Suppressor macrophage treated with lipopolysaccharide for 1 hour (primary cell): ENCODE results near the gene DOCK4.

Source experiments
- DNase-seq, 3 donors: peaks; one replicate each; pipeline ENCODE4 v3.0.0-alpha.2; 2020 to 2022

Gene DOCK4

DNA sequence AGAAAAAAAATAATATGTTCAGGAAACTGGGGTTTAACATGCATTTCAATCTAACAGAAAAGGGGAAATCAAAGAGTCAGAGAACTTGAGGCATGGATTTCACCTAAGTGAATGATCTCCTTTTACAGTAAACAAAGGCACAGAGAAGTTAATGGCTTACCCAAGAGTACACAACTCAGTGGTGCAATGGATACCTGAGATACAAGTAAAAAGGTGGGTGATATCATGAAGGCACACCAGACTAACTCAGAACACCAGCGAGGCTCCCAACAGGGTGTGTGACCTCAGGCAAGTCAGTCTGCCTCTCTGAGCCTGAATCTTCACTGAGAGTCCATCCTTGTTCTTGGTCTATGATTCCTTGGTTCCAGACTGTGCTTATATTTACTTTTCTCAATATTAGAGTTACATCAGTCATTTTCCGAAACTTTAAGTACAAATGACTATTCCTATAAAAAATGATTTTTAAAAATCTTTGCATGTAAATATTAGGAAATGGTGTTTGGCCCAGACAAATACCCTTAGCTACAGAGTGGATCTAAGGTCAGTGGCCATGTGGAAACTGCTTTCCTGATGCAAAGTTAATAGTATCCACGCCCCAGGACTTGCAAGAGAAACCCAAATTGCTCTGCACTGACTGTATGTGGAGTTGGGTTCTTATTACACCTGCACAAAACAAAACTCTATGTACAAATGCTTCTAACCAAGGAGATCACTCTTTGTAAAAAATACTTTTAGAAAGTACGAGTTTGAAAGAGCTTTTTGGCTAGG, 361.1 kb downstream of the DOCK4 start:
- DNase-seq, result no peak

DNA sequence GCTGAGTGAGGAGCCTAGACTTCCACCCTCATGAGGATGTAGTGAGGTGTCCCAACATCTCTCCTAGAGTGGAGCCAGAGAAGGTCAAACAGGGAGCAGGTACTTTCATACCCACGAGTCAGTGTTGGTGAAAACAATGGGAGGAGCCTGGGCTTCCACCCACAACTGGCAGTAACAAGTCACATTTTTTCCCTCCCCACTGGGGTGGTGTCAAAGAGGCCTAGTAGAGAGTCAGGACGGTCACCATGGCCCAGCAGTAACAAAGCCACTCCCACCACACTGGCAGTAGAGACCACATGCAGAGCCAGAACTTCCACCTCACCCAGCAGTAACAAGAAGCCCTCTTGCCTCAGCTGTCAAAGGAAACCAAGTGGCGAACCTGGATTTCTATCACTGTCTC, 363.7 kb downstream of the DOCK4 start:
- peak in 1 of 3 donors; percentile 4 for DNase-seq

DNA sequence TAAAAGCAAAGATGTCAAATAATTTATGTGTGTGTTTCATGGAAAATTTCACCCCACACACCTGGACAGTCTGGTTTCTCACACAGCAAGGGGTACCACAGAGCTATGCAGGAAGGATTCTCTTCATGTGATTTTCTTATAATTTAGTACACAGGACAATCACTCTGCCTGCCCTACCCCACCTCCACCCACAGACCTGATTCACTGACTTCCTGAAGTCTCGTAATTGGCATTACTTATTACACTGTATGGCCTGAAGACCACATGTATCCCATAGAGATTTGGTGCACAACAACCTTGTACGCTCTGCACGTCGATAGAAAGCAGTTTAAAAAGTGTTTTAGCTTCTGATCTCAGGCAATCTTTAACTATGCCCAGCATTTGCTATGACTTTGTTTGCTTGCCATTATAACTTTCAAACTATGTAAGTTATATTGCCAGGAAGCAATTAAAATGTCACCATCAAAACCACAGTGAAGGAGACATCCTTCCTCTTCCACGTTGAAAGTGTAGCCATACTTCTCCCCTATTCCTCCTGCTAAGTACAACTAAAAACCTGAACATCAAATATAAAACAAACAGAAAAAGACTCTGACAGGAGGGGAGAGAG, 364.5 kb downstream of the DOCK4 start:
- peak; percentile 7 to 24 (median 16) for DNase-seq

DNA sequence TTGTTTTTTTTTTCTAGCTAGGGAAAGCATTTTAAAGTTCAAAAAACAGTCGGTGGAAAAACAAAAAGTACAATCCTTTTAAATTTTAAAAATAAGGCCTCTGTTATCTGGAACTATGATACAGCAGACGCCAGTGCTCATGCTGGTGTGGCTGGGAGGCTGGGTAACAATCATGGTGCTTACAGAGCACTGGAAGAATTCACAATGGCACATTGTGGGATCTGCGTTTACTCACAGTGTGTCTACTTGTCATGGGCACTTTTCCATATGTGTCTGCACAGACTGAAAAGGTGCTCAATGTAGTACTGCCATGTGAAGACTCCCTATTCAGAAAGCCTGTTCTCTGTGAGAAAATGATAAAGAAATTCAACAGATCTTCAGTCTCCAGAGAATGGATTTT, 365.7 kb downstream of the DOCK4 start:
- no peak for DNase-seq

DNA sequence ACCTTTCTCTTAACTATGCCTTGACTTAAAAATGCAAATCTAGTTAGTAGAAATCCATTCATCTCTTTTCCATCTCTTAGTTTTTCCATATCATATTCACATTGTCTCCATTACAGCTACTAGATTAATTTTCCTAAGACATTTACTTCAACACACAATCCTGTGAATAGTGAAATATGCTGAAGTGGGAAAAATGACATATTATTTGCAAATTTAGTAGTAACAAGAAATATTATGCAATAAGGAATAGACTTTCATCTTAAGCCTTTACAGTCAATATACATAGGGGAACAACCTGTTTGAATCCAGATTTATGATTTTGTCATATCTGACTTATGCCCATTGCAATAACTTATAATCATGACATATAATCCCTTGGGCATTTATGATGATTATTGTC, 366.9 kb downstream of the DOCK4 start:
- DNase-seq, result no peak

DNA sequence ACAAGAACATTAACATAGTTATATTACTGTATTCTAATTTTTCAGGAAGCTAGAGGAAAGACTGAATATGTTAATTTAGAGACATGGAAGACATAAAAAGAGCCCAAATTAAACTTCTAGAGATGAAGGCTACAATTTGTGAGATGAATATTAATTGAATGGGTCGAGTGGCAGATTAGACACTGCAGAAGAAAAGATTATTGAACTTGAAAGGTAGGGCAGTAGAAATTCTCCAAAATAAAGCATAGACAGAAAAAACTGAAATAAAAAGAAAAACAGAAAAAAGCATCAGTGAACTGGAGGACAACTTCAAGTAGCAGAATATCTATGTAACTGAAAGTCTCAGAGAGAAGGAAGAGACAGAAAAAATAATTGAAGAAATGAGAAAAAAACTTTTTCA, 369.6 kb downstream of the DOCK4 start:
- DNase-seq, result no peak

DNA sequence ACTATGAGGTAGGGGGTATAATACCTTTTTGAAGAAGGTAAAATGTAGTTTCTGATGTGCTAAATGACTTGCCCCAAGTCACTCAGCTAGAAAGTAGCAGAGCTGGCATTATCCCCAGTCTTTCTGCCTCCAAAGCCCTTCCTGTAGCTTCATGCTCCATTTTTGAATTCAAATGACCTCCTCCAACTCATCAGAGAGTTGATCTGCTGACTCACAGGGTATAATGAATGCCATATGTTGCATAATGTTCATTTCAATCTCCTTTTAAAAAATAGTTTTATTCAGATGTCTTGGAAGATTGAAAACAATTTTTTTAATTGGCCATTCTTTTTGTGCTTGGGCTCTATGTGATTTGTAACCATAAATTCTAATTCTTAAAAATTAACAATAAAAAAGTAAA, 371.1 kb downstream of the DOCK4 start:
- no peak for DNase-seq

DNA sequence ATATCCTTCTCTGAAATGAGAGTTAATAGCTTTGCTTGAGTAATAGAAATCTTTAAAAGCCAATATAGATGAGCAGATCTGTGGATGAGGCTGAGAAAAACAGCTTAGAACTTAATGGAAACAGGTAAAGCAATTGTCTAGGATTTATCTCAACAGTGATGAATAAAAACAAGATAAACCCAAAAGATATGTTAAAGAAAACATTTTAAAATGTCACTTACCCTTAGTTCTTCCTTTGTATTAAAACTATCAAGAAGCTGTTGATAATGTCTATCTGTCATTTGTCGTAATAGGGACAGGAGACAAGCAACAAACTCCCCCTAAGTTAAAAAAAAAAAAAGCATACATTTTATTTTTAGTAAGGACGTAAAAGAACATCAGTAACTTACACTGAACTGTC, 371.8 kb downstream of the DOCK4 start:
- no peak for DNase-seq

DNA sequence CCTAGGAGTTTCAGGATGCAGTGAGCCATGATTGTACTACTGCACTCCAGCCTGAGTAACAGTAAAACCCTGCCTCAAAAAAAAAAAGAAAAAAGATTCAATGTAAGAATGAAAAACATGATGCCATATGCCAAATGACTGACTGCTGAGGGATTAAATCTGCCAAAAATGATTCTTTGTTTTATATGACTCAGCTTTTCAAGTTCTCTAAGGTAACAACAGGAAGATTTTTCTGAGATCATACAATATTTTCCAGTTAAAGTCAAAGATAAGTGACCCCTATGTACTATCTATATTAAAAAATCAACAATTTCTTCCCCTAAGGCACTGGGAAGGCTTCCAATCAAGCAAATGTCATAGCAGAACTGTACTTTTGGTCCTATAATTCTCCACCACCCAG, 372.7 kb downstream of the DOCK4 start:
- no peak for DNase-seq

DNA sequence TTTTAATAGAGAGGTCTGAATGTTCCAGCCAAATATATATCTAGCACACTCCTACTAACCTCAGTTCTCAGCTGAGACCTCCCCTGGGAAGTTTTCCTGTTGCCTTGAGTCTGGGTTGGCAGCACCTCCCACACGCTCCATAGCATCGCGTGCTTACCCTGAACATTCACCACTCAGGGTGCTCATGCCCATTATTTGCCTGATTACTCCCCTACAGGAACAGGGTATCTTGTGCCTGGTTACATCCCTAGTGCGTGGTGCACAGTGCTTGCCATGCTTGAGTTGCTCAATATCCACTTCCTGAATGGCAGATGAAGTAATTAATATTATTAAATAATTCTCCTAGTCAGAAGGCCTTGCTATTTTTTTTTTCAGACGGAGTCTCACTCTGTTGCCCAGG, 374.0 kb downstream of the DOCK4 start:
- peak; percentile 15 to 33 (median 21) for DNase-seq

DNA sequence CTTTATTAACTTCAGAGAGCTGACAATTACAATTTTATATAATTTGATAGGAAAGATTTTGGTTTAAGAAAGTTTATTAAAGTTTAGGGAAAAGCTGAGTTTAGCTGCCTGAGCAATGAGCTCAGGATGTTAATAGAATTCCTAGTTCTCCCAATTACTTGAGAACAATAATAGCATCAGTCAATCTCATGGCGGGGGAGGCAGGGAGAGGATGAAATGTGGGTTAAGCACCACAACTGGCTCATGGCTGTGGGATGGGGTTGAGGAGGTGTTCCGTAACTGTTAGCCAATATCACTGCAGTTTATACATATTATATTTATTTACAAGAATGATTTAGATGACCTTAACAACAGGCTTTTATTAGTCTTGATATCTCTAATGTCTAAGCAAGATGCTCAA, 377.0 kb downstream of the DOCK4 start:
- DNase-seq, result no peak

DNA sequence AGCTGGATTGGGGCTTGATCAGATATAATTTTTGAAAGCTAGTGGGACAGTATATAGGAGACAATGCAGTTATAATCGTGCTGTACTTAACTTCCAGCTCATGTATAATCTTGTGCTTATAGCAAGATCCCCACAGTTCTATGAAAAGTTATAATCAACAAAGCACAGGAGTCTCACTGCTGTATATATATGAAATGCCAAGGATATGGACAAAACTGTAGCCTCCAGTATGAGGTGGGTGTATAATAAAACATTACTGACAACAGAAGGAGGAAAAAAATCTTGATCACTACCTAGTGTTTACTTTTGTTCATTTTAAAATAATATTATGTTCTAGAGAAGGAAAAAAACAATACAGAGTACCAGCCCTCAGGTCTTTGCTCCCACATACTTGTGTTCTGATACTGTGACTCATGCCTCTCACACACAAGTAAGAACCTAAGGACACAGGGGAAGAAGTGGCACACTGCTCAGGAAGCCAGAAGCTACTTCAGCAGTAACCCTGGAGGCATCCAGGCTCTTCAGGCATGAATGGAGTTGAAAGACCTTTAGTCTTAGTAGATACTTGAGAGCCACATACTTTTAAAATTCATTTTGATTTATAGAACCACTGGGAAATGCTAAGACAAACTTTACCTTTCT, 378.2 kb downstream of the DOCK4 start:
- DNase-seq, result no peak

DNA sequence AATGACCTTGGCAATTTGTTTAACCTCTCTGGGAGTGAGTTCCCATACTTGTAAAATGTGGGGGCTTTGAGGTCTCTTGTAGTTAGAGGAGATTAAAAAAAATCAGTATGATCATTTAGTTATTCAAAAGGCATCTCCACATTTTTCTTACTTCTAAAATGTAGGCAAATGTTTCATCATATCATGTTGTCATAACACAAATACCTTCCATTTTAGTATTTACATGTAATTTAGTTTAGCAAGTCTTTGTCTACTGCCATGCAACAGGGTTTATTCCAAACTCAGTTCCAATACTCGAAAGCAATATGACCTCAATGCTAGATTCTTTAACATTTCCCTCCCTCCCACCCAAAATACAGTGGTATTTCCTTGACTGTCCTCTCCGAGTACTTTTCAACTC, 381.2 kb downstream of the DOCK4 start:
- DNase-seq, result no peak

DNA sequence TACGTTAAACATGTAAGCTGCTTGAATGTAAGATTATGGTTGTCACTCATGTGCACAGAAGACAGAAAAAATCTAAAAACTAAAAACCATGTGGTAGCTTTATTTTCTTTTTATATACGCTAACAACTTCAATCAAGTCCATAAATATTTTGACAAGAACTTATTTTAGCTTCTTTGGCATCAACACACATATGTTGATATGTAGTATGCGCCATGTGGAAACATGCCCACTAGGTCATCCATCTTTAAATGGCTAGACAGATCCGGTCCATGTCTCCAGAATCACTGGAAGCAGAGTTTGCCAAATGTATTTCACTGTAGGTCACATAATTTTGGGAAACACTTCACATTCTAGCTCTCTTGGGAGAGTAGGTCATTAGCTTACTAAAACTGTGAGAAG, 382.4 kb downstream of the DOCK4 start:
- no peak for DNase-seq

DNA sequence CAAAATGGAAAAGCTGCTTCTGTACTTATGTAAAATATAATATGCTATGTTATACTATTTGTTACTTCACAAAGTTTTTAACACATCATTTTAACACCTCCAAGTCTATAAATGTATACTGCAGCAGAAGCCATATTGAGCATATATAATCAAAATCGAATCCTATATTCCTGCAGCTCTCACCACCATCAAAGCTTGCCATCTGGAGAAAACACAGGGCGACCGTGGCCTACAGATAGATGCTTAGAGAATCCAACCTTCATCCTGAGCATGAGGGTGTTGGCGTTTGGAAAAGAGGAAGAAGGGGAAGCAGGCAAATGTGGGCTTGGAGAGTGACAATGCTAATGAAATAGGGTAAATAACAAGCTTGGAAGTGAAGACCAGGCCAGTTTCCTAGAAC, 385.2 kb downstream of the DOCK4 start:
- DNase-seq, result no peak

DNA sequence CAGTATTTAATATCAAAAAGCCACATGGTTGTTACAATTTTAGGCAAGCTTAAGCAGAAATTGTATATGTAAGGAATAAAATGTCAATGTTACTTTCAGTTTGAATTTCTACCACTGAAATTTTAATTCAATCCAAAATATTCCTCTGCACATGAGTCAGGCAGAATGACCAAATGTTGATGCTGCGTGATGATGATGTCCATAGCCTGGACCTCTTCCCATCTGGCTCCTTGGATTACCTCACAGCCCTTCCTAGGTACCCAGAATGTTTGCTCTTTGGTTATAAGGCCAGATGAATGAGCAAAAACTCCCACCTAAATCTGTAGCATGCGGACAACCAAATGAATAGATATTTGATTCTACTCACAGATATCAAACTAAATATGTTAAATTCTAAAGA, 385.6 kb downstream of the DOCK4 start:
- DNase-seq, result no peak

DNA sequence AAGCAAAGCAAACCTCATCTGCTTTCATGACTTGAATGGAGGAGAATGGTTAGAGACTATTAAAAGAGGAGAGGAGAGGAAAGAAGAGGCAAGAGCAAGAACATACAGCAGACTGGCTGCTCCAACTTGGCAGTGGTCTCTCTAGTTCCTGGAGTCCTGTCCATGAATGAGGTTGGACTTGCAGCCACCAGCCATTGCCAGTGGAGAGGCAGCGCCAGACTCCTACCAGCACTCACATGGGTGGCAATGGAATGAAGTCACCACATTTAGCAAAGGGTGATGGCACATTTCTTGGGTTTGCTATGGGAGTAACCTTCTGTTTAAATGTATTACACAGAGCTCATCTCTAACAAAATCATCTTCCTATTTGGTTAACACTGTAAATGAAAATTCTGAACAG, 386.1 kb downstream of the DOCK4 start:
- DNase-seq, result no peak

DNA sequence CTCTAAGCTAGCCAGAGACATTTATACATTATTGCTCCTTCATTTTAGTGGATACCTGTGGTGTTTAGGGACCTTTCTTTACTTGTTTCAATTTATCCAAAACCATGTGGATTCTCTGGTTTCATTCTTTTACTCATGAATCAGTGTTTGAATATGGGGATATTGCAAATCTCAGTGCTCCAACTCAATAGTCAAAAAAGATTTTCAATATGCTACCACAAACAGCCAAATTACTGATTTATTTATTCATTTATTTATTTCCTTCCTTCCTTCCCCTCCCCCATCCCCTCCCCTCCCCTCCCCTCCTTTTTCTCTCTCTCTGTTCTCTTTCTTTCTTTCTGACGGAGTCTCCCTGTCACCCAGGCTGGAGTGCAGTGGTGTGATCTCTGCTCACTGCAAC, 390.8 kb downstream of the DOCK4 start:
- no peak for DNase-seq

DNA sequence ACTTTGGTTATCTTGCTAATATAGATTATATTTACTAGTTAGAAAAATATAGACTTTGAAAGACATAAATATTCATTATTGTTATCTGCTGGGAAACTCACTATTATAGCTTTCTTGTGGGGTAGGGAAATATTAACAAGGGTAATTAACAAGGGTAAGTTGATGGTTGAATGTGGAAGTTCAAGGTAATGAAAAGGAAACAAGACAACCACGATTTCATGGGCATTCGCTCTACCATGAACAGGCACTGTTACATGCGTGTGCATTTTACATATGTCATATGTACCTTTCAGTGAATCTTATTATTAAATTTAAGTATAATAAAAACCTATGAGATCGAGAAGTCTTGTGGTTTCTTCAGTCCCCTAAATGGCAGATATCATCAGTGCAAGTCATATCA, 392.9 kb downstream of the DOCK4 start:
- no peak for DNase-seq

DNA sequence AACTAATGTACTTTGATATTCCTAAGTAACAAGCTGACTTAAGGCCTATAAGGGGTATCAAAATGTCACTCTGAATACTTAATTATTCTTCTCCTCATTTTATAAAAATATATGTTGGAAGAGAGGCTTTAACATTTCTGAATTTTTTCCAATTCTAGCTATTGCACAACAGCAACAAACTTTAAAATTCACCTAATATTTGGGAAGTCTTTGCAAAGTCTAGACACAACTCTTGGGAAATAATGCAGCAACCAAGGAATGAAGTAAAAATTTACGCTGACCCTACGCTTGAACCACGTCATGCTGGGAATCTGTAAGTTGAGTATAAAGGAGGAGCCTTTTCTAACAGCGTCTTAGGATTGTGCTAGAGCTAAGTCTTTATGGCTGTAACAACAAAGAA, 400.0 kb downstream of the DOCK4 start:
- no peak for DNase-seq

DNA sequence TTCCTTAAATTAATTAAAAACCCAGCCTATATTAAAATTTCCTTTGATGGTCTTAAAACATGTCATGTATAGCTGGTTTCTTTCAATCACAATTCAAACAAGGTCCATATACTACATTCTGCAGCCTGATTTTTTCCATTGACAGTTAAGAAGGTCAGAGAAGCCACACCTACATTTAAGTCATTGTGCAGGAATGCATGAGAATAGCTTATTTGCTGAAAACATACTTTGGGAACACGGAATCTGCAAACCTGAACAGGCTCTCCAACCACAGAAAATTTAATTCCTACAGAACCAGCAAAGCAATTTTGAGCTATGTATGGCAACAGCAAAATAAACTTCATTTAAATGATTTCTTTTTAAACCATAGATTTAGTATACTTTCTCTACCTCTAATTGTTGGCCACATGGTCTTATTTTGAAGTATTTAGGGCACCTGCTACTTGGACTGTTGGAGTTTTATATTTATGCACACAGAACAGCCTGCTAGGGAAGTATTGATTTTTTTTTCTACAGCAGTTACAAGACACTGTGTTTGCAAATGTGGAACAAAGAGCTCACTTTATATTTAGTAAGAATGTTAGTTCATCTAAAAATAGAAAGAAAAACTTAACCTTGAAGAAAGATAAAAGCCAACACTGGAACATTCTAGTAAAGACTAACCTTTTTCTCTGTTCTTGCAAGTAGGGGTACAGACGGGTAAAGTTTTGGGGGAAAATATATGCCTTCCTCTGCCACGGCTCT, 403.0 kb downstream of the DOCK4 start:
- no peak for DNase-seq

DNA sequence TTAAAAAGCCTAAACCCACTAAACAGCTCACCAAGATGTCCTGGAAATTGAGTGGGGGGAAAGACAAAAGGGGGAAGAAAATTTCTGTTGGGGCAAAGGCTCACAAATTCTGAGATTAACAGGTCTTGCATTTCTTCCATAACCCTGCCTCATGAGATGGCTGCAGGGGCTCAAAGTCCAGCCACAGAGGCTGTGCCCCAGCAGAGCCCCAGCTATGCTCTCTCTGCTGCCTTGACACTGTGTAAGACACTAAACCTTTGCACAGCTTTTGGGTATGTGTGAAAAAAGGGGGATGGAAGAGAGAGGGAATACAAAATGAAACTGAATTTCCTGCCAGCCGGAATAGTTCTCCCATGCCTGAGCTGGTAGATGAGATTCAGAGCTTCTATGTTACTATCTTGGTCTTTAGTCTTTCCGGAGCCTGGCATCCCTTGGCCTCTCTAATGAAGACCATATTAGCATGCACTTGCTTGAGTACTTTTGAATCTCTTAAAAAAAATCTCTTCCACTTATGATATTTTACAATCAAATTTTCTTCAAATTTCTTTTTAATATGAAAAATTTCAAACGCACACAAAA, 403.9 kb downstream of the DOCK4 start:
- no peak for DNase-seq

DNA sequence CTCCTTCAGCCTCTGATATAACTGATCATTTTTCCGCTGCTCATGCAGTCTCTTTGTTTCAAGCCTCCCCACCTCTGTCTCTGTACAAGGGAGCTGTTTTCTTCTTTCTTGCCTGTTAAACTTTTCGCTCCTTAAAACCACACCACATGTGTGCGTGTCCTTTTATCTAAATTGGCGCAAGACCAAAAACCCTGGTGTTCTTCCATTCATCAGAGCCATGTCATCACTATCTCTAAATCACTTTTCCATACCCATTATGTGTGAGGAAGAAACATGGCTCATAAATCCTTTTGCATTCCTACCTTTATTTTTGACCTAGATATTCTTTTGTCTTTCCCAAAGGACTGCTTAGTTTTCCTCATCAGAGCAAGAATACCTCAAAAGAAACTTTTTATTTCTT, 404.9 kb downstream of the DOCK4 start:
- no peak for DNase-seq
